HEK293T (cell line): ENCODE results near the gene RASGEF1B.

ENCODE experiments used
- BHLHE40 ChIP-seq: fragments of 450-650 bp; IDR thresholded peaks from 2 replicates; pipeline ENCODE4 v1.6.1; 2016; ENCODE audit warnings: mild to moderate bottlenecking, moderate library complexity, borderline replicate concordance
- FOXM1 ChIP-seq: fragments of 450-650 bp; IDR thresholded peaks from 2 replicates; pipeline ENCODE4 v1.6.1; 2017; ENCODE audit warnings: mild to moderate bottlenecking, borderline replicate concordance
- HDGF ChIP-seq: fragments of 450-650 bp; IDR thresholded peaks from 2 replicates; pipeline ENCODE4 v1.6.1; 2017; ENCODE audit warnings: antibody characterized with exemption, borderline replicate concordance
- L3MBTL2 ChIP-seq: fragments of 450-650 bp; conservative IDR thresholded peaks from 2 replicates; pipeline ENCODE4 v1.6.1; 2016; ENCODE audit warnings: mild to moderate bottlenecking
- SP1 ChIP-seq: fragments of 450-650 bp; IDR thresholded peaks from 2 replicates; pipeline ENCODE4 v1.6.1; 2017
- SUZ12 ChIP-seq: fragments of 450-650 bp; IDR thresholded peaks from 2 replicates; pipeline ENCODE4 v1.6.1; 2016; ENCODE audit warnings: mild to moderate bottlenecking
- TARDBP ChIP-seq: fragments of 450-650 bp; IDR thresholded peaks from 2 replicates; pipeline ENCODE4 v1.6.1; 2016
- TF ChIP-seq, protein P1 (sequence below): fragments of 450-650 bp; IDR thresholded peaks from 2 replicates; pipeline ENCODE4 v1.6.1; 2016

DNA sequence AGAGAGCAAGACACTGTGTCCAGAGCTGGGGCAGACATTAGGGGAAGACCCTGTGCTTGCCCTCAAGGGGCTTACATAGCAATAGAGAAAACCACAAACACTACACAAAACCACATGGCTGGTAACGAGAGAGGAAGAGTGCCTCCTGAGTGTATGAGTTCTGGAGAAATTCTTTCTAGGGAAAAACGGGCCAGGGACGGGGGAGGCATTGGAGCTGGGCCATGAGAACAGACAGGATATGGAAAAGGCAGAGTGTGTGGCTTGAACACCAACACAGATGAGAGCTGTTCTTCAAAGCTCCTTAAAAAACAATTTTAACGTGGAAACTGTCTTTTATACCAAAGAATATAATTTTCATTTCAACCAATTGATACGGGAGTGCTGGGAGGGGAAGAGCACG is 42.7 kb downstream of the RASGEF1B start:
- TF ChIP-seq SUZ12 (no peak), L3MBTL2 (no peak), FOXM1 (no peak), HDGF (no peak), SP1 (no peak), TARDBP (no peak), BHLHE40 (no peak)
- TF ChIP-seq, protein P1, sequence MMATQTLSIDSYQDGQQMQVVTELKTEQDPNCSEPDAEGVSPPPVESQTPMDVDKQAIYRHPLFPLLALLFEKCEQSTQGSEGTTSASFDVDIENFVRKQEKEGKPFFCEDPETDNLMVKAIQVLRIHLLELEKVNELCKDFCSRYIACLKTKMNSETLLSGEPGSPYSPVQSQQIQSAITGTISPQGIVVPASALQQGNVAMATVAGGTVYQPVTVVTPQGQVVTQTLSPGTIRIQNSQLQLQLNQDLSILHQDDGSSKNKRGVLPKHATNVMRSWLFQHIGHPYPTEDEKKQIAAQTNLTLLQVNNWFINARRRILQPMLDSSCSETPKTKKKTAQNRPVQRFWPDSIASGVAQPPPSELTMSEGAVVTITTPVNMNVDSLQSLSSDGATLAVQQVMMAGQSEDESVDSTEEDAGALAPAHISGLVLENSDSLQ: no peak
